ENCODE measurements around the gene DNAJA4.

- TF ChIP-seq TAF1 (IDR thresholded peaks at IDR 0.05; ENCODE audit: low read depth, low read length) (no peak), POLR2AphosphoS5 (IDR thresholded peaks at IDR 0.05; ENCODE audit: low read depth, low read length) (no peak), POLR2A (IDR thresholded peaks at IDR 0.05; ENCODE audit: low read depth, low read length) (no peak)
These were observed 13.2 kb upstream of the DNAJA4 start for GRCh38 chr15:78251136-78251535.
